GM19239 (cell line): ENCODE data around the gene KIAA1217.
A peak's percentile ranks its signal among the peaks of the same experiment; 100 is the strongest.

ENCODE experiments used
- DNase-seq: peaks from one replicate; pipeline ENCODE4 v3.0.0; 2011; ENCODE audit warnings: low spot score; ENCODE audit not compliant: insufficient read length
- FAIRE-seq: peaks from 2 replicates; lab custom pipeline; 2011; peaks lifted over from hg19 to GRCh38; lab: Jason Lieb, UNC

KIAA1217 gene

GRCh38 chr10:24208661-24209431 lies at the start of gene KIAA1217:
Gene KIAA1217 (plus strand): TSS chr10:24209138. CDS start chr10:24209194, 56 bp downstream.
- DNase-seq = no peak
- FAIRE-seq = no peak

GRCh38 chr10:24162206-24162985 lies 46.5 kb upstream of the KIAA1217 start:
- DNase-seq (no peak), FAIRE-seq (no peak)

GRCh38 chr10:24163485-24163884 lies 45.5 kb upstream of the KIAA1217 start:
- DNase-seq (no peak), FAIRE-seq (no peak)

- FAIRE-seq (no peak), DNase-seq (no peak)
Measured at GRCh38 chr10:24168258-24169170, 40.4 kb upstream of the KIAA1217 start.

- DNase-seq (no peak), FAIRE-seq (no peak)
Measured at GRCh38 chr10:24170199-24170598, 38.7 kb upstream of the KIAA1217 start.

- no peak for FAIRE-seq
- no peak for DNase-seq
Measured at GRCh38 chr10:24172909-24173308, 36.0 kb upstream of the KIAA1217 start.

- FAIRE-seq (no peak), DNase-seq (no peak)
Measured at GRCh38 chr10:24174014-24174413, 34.9 kb upstream of the KIAA1217 start.

GRCh38 chr10:24176658-24177057 lies 32.3 kb upstream of the KIAA1217 start:
- FAIRE-seq = no peak
- DNase-seq = no peak

GRCh38 chr10:24177636-24178035 lies 31.3 kb upstream of the KIAA1217 start:
- no peak for FAIRE-seq
- DNase-seq = no peak

GRCh38 chr10:24180891-24181290 lies 28.0 kb upstream of the KIAA1217 start:
- DNase-seq (no peak), FAIRE-seq (no peak)

- no peak for DNase-seq
- FAIRE-seq = no peak
Measured at GRCh38 chr10:24184455-24184854, 24.5 kb upstream of the KIAA1217 start.

GRCh38 chr10:24193330-24193729 lies 15.6 kb upstream of the KIAA1217 start:
- no peak for FAIRE-seq
- no peak for DNase-seq

GRCh38 chr10:24197263-24197662 lies 11.7 kb upstream of the KIAA1217 start:
- no peak for FAIRE-seq
- DNase-seq = no peak

GRCh38 chr10:24201503-24202180 lies 7.3 kb upstream of the KIAA1217 start:
- no peak for DNase-seq
- FAIRE-seq = no peak

- no peak for FAIRE-seq
- DNase-seq = no peak
Measured at GRCh38 chr10:24202181-24202570, 6.8 kb upstream of the KIAA1217 start.

GRCh38 chr10:24205821-24206220 lies 3.1 kb upstream of the KIAA1217 start:
- FAIRE-seq = no peak

GRCh38 chr10:24206334-24206733 lies 2.6 kb upstream of the KIAA1217 start:
- FAIRE-seq = peak; percentile 83
- DNase-seq = no peak

More at GRCh38 chr10:24205821-24206220, 3.1 kb upstream of the KIAA1217 start:
- no peak for DNase-seq

GRCh38 chr10:24206926-24207325 lies 2.0 kb upstream of the KIAA1217 start:
- FAIRE-seq (no peak), DNase-seq (no peak)

GRCh38 chr10:24207341-24207740 lies 1.6 kb upstream of the KIAA1217 start:
- DNase-seq (no peak), FAIRE-seq (no peak)
